Measurements from ENCODE around the gene BRSK2. TPM values are rescaled to one million over a fixed set of nuclear protein-coding genes. Genes with fewer than 3 reads are reported as not detected.

The BRSK2 gene
- polyA plus RNA-seq, 1 of the 3 experiments (the other 2 are of a cell fraction), result 0.64 TPM

- no peak for TF ChIP-seq REST (IDR thresholded peaks at IDR 0.05; ENCODE audit: low read depth, low read length)
- no peak for TF ChIP-seq FOXM1 (IDR thresholded peaks at IDR 0.05; ENCODE audit: low read depth)
- TF ChIP-seq GATA2 (CRISPR knock-in tag; IDR thresholded peaks at IDR 0.05), result no peak
- TF ChIP-seq RXRA (IDR thresholded peaks at IDR 0.05; ENCODE audit: borderline replicate concordance, low read depth), result no peak
- no peak for TF ChIP-seq SMC3 (IDR thresholded peaks at IDR 0.05; ENCODE audit: low read depth, low read length)
- no peak for TF ChIP-seq JUND (IDR thresholded peaks at IDR 0.05)
- no peak for TF ChIP-seq MXI1 (IDR thresholded peaks at IDR 0.05; ENCODE audit: low read depth, low read length)
- no peak for TF ChIP-seq RCOR1 (IDR thresholded peaks at IDR 0.05; ENCODE audit: low read length)
- no peak for TF ChIP-seq EZH2phosphoT487 (IDR thresholded peaks at IDR 0.05; ENCODE audit: borderline replicate concordance, low read depth)
- no peak for TF ChIP-seq TEAD4 (IDR thresholded peaks at IDR 0.05; ENCODE audit: borderline replicate concordance, insufficient read depth)
- TF ChIP-seq MEF2A (IDR thresholded peaks at IDR 0.05; ENCODE audit: borderline replicate concordance, low read depth), result no peak
Measured at GRCh38 chr11:1433568-1433967, 43.8 kb downstream of the BRSK2 start (continued).

GRCh38 chr11:1433977-1434640 is 44.4 kb downstream of the BRSK2 start:
- Histone ChIP-seq H3K27me3 (ENCODE audit: insufficient read depth) (no peaks in the 10 kb centered on the region), H3K4me1 (ENCODE audit: control insufficient read depth in 1 of 2, insufficient read depth in 2 of 2, low read depth in 1 of 2, low read length in 1 of 2) (peaks cover 0 to 24% of the 10 kb centered on the region in 2 experiments; a peak in 1 of 4 replicates), H3K36me3 (replicated peaks in 1 of 2; ENCODE audit: control insufficient read depth in 1 of 2, insufficient read depth in 2 of 2, low read length in 1 of 2) (no peaks in the 10 kb centered on the region), H3K9ac (no peak overlapping the region), H3K79me2 (ENCODE audit: insufficient read depth) (no peaks in the 10 kb centered on the region), H3K9me3 (no peaks in the 10 kb centered on the region), H3F3A (replicated peaks; ENCODE audit: insufficient read depth) (no peaks in the 10 kb centered on the region), H3K27ac (ENCODE audit: low read depth in 2 of 2, low read length in 1 of 2) (no peak overlapping the region), H3K4me3 (ENCODE audit: low read depth in 2 of 2, low read length in 1 of 2) (no peak overlapping the region), H4K20me1 (ENCODE audit: insufficient read depth) (no peaks in the 10 kb centered on the region), H3K4me2 (no peak overlapping the region), H2AFZ (ENCODE audit: low read depth) (no peak overlapping the region), H3K9me2 (no peaks in the 10 kb centered on the region)
- ChIA-PET POLR2A (no interaction called here), CTCF (interaction anchor here (0.6 to 1.4 kb wide), 2 partner anchors 28 to 32 kb away, joined by 3 read pairs; no protein-coding TSS in a partner anchor)
- DNase-seq, result no peak
- TF ChIP-seq RXRA (IDR thresholded peaks at IDR 0.05; ENCODE audit: borderline replicate concordance, low read depth) (no peak), YY1 (IDR thresholded peaks at IDR 0.05; ENCODE audit: low read depth) (no peak), RFX5 (IDR thresholded peaks at IDR 0.05; ENCODE audit: low read length) (no peak), SIN3A (IDR thresholded peaks at IDR 0.05; ENCODE audit: borderline replicate concordance, low read depth, low read length) (no peak), USF2 (IDR thresholded peaks at IDR 0.05; ENCODE audit: borderline replicate concordance, low read depth, low read length) (no peak), RCOR1 (IDR thresholded peaks at IDR 0.05; ENCODE audit: low read length) (no peak), USF1 (IDR thresholded peaks at IDR 0.05; ENCODE audit: borderline replicate concordance, low read depth) (no peak), ZBTB33 (IDR thresholded peaks at IDR 0.05; ENCODE audit: borderline replicate concordance, low read depth) (no peak), TEAD4 (IDR thresholded peaks at IDR 0.05; ENCODE audit: borderline replicate concordance, insufficient read depth) (no peak), NRF1 (IDR thresholded peaks at IDR 0.05; ENCODE audit: low read depth, low read length) (no peak)
- TF ChIP-seq, protein P1, sequence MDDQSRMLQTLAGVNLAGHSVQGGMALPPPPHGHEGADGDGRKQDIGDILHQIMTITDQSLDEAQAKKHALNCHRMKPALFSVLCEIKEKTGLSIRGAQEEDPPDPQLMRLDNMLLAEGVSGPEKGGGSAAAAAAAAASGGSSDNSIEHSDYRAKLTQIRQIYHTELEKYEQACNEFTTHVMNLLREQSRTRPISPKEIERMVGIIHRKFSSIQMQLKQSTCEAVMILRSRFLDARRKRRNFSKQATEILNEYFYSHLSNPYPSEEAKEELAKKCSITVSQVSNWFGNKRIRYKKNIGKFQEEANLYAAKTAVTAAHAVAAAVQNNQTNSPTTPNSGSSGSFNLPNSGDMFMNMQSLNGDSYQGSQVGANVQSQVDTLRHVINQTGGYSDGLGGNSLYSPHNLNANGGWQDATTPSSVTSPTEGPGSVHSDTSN (IDR thresholded peaks at IDR 0.05), result no peak
- 91% methylated on average over 24 of the region's 29 CpGs for WGBS (ENCODE audit: low lambda C conversion rate)
